Activated CD4-positive, alpha-beta T cell treated with anti-CD3 and anti-CD28 coated beads, Interleukin-2, amount 10 ng/mL, durations not matched to agents 7 days and 5 days (primary cell): ENCODE results near the gene GPR31. TPM values are rescaled to one million over a fixed set of nuclear protein-coding genes. Genes with fewer than 3 reads are reported as not detected.
A peak's percentile ranks its signal among the peaks of the same experiment; 100 is the strongest.

Experiments used
- CTCF ChIA-PET: fragments of 350-600 bp; sonication (Branson Sonifier 250); formaldehyde crosslinking; loops from one replicate; lab custom pipeline; 2021; ENCODE audit warnings: antibody characterized with exemption; lab: Charles Lee
- POLR2A ChIA-PET: fragments of 350-600 bp; sonication (Branson Sonifier 250); formaldehyde crosslinking; loops from one replicate; lab custom pipeline; 2021; ENCODE audit warnings: antibody characterized with exemption; lab: Charles Lee
- DNase-seq: peaks from one replicate; pipeline ENCODE4 v3.0.0-alpha.2; 2020
- H3K27ac Mint-ChIP-seq: one replicate; pipeline ENCODE4 v1.8.0; 2021; ENCODE audit warnings: mild to moderate bottlenecking, moderate library complexity, mixed read lengths
- H3K27me3 Mint-ChIP-seq: one replicate; pipeline ENCODE4 v1.8.0; 2021; ENCODE audit warnings: mixed read lengths
- H3K36me3 Mint-ChIP-seq: one replicate; pipeline ENCODE4 v1.8.0; 2021; ENCODE audit warnings: low read depth, mixed read lengths
- H3K4me1 Mint-ChIP-seq: one replicate; pipeline ENCODE4 v1.8.0; 2021; ENCODE audit warnings: mixed read lengths
- H3K4me3 Mint-ChIP-seq: one replicate; pipeline ENCODE4 v1.8.0; 2021; ENCODE audit warnings: mild to moderate bottlenecking, moderate library complexity, mixed read lengths
- H3K9me3 Mint-ChIP-seq: one replicate; pipeline ENCODE4 v1.8.0; 2021; ENCODE audit warnings: mixed read lengths
- total RNA-seq, 2 experiments: library from RNA; stranded (reverse); gene quantifications; one replicate each; pipeline ENCODE4 v1.2.3, GENCODE V29; 2021

GPR31 gene
- total RNA-seq, 2 experiments from 2014 or later = not detected

- Mint-ChIP-seq H3K27me3 (no peaks in the 10 kb centered on the region), H3K4me1 (peaks cover 7% of the 10 kb centered on the region), H3K9me3 (peaks cover 2% of the 10 kb centered on the region), H3K4me3 (no peak overlapping the region), H3K27ac (peak overlapping the region; percentile 43), H3K36me3 (peaks cover 2% of the 10 kb centered on the region)
- POLR2A ChIA-PET = no interaction called here
- DNase-seq = no peak
- CTCF ChIA-PET = interaction anchor here (1.5 kb wide), 1 partner anchor 10 kb away, joined by 3 read pairs; no protein-coding TSS in a partner anchor
These were observed 27.6 kb downstream of the GPR31 start for GRCh38 chr6:167130008-167130677.

DNA sequence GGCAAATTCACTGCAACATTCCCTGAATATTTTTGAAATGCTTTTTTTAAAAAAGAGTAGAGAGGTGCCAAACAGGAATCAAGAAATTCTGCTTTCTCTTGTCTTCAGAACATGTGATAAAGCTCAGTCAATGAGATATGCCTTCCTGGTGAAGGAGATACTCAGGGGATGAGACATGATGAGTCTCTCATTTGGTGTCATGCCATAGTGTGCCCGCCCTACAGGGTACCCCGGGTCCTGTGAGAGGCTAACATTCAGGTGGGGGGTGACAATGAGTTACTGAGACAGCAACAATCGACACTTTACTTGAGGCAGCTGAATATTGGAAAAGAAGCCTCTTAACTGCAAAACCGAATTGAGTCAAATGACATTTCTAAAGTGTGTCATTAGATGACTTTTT lies 28.2 kb downstream of the GPR31 start:
- Mint-ChIP-seq H3K36me3 (peaks cover 2% of the 10 kb centered on the region), H3K27ac (peak overlapping the region; percentile 36), H3K27me3 (no peaks in the 10 kb centered on the region)

DNA sequence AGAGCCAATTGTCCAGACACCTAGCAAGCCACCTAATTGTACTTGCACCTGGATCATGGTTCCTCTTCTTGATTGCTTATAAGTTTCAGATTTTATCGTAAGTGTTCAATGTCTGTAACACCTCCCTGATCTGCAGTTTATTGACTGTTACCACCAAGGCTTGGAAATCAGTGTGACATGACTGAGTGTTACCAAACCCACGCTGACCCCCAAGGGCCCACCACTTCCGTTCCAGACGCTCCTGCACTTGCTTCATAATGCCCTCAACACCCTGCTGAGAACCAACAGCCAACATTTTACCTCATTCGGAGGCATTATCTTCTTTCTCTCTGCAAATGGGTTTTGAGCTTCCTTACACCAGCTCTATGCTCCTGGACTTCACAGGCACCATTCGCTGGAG lies 28.6 kb downstream of the GPR31 start:
- Mint-ChIP-seq H3K9me3 (peaks cover 2% of the 10 kb centered on the region), H3K36me3 (peaks cover 2% of the 10 kb centered on the region), H3K27me3 (no peaks in the 10 kb centered on the region), H3K4me3 (no peak overlapping the region), H3K4me1 (peaks cover 7% of the 10 kb centered on the region), H3K27ac (no peak overlapping the region)
- DNase-seq = no peak
- POLR2A ChIA-PET = no interaction called here
- CTCF ChIA-PET = interaction anchor here (1.2 to 1.6 kb wide), 3 partner anchors 9 to 11 kb away, joined by 3 read pairs; no protein-coding TSS in a partner anchor

More for the DNA sequence above, 28.2 kb downstream of the GPR31 start:
- POLR2A ChIA-PET = no interaction called here
- no peak for DNase-seq
- CTCF ChIA-PET = interaction anchor here (1.2 to 1.6 kb wide), 3 partner anchors 9 to 11 kb away, joined by 3 read pairs; no protein-coding TSS in a partner anchor
- Mint-ChIP-seq H3K4me3 (no peak overlapping the region), H3K9me3 (peaks cover 2% of the 10 kb centered on the region), H3K4me1 (peaks cover 7% of the 10 kb centered on the region)

DNA sequence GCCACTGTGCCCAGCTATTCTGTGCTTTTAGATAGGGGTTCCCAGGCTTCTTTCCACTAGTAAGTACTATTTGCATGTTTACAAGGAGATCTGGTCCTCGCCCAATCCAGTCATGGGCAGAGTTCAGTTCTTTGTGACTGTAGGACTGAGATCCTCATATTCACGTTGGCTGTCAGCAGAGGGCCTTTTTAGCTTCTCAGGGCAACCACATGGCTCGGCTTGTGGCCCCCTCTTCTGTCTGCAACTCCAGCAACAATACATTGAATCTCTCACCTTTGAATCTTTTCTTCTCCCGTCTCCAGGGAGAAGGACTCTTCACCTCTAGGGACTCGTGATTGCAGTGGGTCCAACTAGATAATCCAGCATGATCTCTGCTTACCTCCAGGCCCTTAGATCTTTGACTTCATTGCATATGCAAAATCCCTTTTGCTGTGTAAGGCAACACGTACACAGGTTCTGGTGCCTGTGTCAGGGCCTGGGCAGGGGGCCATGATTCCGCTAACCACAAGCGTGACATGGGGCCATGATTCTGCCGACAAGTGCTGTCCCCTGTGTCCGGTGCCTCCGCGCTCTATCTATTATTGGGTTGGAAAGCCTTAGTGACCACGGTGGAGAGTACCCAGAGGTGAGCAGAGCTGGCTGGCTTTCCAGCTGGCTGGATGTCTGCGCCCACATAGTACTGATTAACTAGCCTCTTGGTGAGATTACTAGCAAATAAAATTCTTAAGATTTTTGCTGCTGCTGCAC lies 29.8 kb downstream of the GPR31 start:
- POLR2A ChIA-PET = no interaction called here
- Mint-ChIP-seq H3K27ac (no peak overlapping the region), H3K4me1 (peaks cover 12% of the 10 kb centered on the region), H3K27me3 (no peaks in the 10 kb centered on the region), H3K9me3 (peaks cover 2% of the 10 kb centered on the region), H3K4me3 (no peak overlapping the region), H3K36me3 (peaks cover 2% of the 10 kb centered on the region)
- CTCF ChIA-PET = interaction anchor here (0.6 to 1.6 kb wide), 2 partner anchors 12 to 45 kb away, joined by 3 read pairs; no protein-coding TSS in a partner anchor
- no peak for DNase-seq

DNA sequence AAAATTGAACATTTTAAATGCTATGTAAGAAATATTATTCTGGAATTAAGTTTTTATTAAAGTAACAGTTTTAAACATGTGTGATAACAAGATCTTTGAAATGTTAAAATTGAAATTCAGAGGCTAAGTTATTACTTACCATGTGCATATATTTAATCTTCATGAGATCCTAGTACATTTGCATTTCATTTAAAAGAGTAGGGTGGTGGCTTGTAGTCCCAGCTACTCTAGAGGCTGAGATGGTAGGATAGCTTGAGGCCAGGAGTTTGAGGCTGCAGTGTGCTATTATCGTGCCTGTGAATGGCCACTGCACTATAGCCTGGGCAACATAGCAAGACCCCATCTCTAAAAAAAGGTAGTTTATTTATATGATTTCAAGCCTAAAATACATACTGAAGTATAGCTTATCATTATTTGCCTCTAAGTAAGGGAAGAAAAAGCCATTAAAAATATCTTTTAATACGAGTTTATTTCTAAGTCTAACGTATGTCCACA lies 31.9 kb downstream of the GPR31 start:
- no peak for DNase-seq
- Mint-ChIP-seq H3K9me3 (peaks cover 2% of the 10 kb centered on the region), H3K4me3 (no peak overlapping the region), H3K27me3 (no peaks in the 10 kb centered on the region), H3K4me1 (peaks cover 26% of the 10 kb centered on the region), H3K27ac (no peak overlapping the region), H3K36me3 (peaks cover 2% of the 10 kb centered on the region)
- ChIA-PET POLR2A (interaction anchor here (0.6 kb wide), 1 partner anchor 77 kb away, joined by 5 read pairs; no protein-coding TSS in a partner anchor), CTCF (interaction anchor here (1.7 kb wide), 1 partner anchor 15 kb away, joined by 5 read pairs; no protein-coding TSS in a partner anchor)

DNA sequence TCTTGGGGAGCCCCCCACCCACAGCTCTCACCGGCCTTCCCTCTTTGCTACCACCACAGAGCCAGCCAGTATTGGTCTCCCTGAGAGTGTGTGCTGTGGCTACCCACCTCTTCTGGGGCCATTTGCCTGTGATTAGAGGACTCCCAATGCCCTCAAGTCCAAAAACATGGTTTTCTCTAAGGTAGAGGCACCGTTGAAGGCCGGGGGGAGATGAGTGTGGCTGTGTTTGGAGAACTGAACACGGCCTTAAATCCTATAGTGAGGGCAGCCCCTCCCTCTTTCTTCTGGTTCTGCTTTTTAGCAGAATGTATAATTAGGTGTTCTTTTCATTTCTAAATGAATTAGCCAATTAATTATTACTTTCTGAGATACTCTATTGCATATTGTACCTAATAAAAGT lies 32.4 kb downstream of the GPR31 start:
- H3K4me1 Mint-ChIP-seq = peaks cover 26% of the 10 kb centered on the region

DNA sequence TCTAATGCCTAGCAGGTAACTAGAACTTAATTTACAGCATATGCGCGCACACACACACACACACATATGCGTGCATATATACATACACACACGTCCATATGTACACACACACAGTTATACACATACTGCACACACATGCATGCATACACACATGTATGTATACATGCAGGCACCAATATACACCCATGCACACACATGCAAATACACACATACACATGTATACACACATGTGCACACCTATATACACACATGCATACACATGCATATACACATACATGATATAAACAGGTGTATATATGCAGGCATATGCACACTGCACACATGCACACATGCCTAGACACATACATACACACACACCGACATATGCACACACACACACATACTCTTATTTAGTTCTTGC lies 33.0 kb downstream of the GPR31 start:
- DNase-seq = no peak
- Mint-ChIP-seq H3K4me1 (peaks cover 25% of the 10 kb centered on the region), H3K4me3 (peak overlapping the region; percentile 20), H3K36me3 (peaks cover 2% of the 10 kb centered on the region), H3K9me3 (peaks cover 2% of the 10 kb centered on the region), H3K27ac (no peak overlapping the region), H3K27me3 (no peaks in the 10 kb centered on the region)
- ChIA-PET CTCF (interaction anchor here (1.7 kb wide), 1 partner anchor 17 kb away, joined by 5 read pairs; no protein-coding TSS in a partner anchor), POLR2A (no interaction called here)

More for the DNA sequence above, 32.4 kb downstream of the GPR31 start:
- no peaks in the 10 kb centered on the region for H3K27me3 Mint-ChIP-seq
- no peak overlapping the region for H3K27ac Mint-ChIP-seq
- H3K4me3 Mint-ChIP-seq = no peak overlapping the region
- peaks cover 2% of the 10 kb centered on the region for H3K9me3 Mint-ChIP-seq
- H3K36me3 Mint-ChIP-seq = peaks cover 2% of the 10 kb centered on the region
- DNase-seq = no peak
- CTCF ChIA-PET = interaction anchor here (1.7 kb wide), 1 partner anchor 16 kb away, joined by 5 read pairs; no protein-coding TSS in a partner anchor
- POLR2A ChIA-PET = interaction anchor here (0.6 kb wide), 1 partner anchor 77 kb away, joined by 5 read pairs; no protein-coding TSS in a partner anchor

- ChIA-PET POLR2A (no interaction called here), CTCF (interaction anchor here (0.8 to 1.8 kb wide), 3 partner anchors 11 to 25 kb away, joined by 3 to 4 read pairs (median 3); no protein-coding TSS in a partner anchor)
- Mint-ChIP-seq H3K4me3 (peak within 1 kb of the TSS; percentile 63), H3K9me3 (peaks cover 2% of the 10 kb centered on the region), H3K27me3 (no peaks in the 10 kb centered on the region), H3K36me3 (peaks cover 2% of the 10 kb centered on the region), H3K27ac (peak within 1 kb of the TSS; percentile 68), H3K4me1 (peaks cover 35% of the 10 kb centered on the region)
- no peak for DNase-seq
These were observed 34.7 kb downstream of the GPR31 start, which contains the start of gene CCR6 for GRCh38 chr6:167122827-167123657. Gene CCR6 (plus strand): TSS chr6:167123096. CDS start chr6:167136135, 13,039 bp downstream.

DNA sequence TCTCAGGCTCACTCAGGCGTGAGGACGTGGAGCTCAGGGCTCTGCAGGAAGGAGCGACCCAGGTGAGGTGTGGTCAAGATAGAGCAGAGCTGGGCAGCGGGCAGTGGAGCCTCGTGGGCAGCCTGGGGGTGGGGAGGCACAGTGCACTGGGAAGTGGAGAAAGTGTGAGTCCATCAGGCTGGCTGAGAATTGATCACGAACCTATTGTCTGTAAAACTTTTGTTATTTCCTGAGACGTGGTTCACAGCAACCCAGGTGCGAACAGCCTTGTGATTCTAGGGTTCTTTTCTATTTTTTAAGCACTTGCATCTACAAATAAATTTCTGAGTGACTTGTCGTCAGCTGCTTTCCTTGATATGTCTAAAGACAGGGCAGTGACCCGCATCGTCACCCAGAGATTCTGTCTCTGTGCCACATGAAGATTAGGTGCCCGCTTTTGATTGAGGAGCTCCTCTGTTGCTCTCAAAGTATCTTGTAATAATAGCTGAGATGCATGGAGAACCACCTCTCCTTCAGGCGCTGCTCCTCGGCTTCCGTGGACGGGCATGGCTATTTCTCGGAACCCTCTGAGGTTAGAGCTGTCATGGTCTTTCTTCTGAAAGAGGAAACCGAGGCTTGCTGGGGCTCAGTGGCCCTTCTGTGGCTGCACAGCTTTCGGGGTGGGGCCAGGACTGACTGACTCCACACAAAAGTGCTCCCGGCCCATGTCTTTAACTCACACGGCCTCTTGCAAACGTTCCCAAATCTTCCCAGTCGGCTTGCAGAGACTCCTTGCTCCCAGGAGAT lies 35.5 kb downstream of the GPR31 start:
- peak overlapping the region; percentile 68 for H3K27ac Mint-ChIP-seq
- POLR2A ChIA-PET = interaction anchor here (0.7 kb wide), 1 partner anchor 21 kb away, joined by 3 read pairs; no protein-coding TSS in a partner anchor
- CTCF ChIA-PET = interaction anchor here (0.8 to 1.8 kb wide), 2 partner anchors 16 to 24 kb away, joined by 3 to 4 read pairs; no protein-coding TSS in a partner anchor
- H3K9me3 Mint-ChIP-seq = peaks cover 2% of the 10 kb centered on the region
- H3K4me3 Mint-ChIP-seq = peak overlapping the region; percentile 63
- peaks cover 2% of the 10 kb centered on the region for H3K36me3 Mint-ChIP-seq
- DNase-seq = no peak
- no peaks in the 10 kb centered on the region for H3K27me3 Mint-ChIP-seq
- H3K4me1 Mint-ChIP-seq = peaks cover 35% of the 10 kb centered on the region

DNA sequence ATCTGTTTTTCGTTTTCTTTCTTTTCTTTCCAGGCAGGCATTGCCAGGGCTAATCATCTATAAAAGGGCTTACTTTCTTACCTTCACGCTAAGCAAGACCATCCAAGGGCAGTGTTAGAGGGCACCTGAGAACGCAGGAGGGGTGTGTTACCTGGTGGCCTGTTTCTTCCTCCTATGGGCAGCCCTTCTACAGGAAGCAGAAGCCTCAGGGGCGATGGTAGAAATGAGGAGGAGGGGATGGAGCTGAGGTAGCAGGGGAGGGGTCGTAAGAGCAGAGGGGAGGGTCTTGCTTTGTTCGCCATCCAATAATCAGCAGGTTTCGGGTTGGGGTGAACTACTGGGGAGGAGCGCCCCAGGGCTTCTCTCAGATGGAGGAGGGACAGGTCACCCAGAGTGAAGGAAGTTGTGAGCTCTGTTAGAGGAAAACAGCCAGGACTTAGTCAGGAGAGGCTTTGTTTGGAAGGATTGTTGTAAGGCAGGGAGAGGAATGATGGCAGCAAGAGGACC lies 36.4 kb downstream of the GPR31 start:
- Mint-ChIP-seq H3K4me1 (peaks cover 35% of the 10 kb centered on the region), H3K27ac (peak overlapping the region; percentile 52), H3K4me3 (peak overlapping the region; percentile 15), H3K36me3 (no peaks in the 10 kb centered on the region), H3K9me3 (no peaks in the 10 kb centered on the region), H3K27me3 (no peaks in the 10 kb centered on the region)
- ChIA-PET POLR2A (interaction anchor here (0.7 to 1.0 kb wide), 2 partner anchors 20 to 30 kb away, joined by 3 to 4 read pairs; no protein-coding TSS in a partner anchor), CTCF (no interaction called here)
- no peak for DNase-seq

GRCh38 chr6:167120583-167120903 lies 37.2 kb downstream of the GPR31 start:
- POLR2A ChIA-PET = interaction anchor here (1.0 kb wide), 1 partner anchor 31 kb away, joined by 4 read pairs; no protein-coding TSS in a partner anchor
- no peaks in the 10 kb centered on the region for H3K36me3 Mint-ChIP-seq
- peaks cover 35% of the 10 kb centered on the region for H3K4me1 Mint-ChIP-seq
- CTCF ChIA-PET = interaction anchor here (0.7 kb wide), 1 partner anchor 21 kb away, joined by 3 read pairs; no protein-coding TSS in a partner anchor
- H3K27ac Mint-ChIP-seq = no peak overlapping the region
- no peaks in the 10 kb centered on the region for H3K9me3 Mint-ChIP-seq
- DNase-seq = no peak
- no peak overlapping the region for H3K4me3 Mint-ChIP-seq
- no peaks in the 10 kb centered on the region for H3K27me3 Mint-ChIP-seq
